ENCODE measurements around the gene HDAC11.
"Not testable (repeated sequence)": the region's sequence is repeated elsewhere in the genome, so short reads cannot be mapped to it uniquely, and the experiment has no call there.

Gene HDAC11

GRCh38 chr3:13470894-13471574, 9.1 kb upstream of the HDAC11 start:
- DNase-seq (ENCODE audit: low spot score) = no peak

- DNase-seq (ENCODE audit: low spot score) = no peak
Observed at GRCh38 chr3:13472286-13472685, 7.8 kb upstream of the HDAC11 start.

GRCh38 chr3:13473020-13473419, 7.1 kb upstream of the HDAC11 start:
- DNase-seq (ENCODE audit: low spot score) = no peak

- no peak for DNase-seq (ENCODE audit: low spot score)
Observed at GRCh38 chr3:13474021-13474420, 6.1 kb upstream of the HDAC11 start.

DNA sequence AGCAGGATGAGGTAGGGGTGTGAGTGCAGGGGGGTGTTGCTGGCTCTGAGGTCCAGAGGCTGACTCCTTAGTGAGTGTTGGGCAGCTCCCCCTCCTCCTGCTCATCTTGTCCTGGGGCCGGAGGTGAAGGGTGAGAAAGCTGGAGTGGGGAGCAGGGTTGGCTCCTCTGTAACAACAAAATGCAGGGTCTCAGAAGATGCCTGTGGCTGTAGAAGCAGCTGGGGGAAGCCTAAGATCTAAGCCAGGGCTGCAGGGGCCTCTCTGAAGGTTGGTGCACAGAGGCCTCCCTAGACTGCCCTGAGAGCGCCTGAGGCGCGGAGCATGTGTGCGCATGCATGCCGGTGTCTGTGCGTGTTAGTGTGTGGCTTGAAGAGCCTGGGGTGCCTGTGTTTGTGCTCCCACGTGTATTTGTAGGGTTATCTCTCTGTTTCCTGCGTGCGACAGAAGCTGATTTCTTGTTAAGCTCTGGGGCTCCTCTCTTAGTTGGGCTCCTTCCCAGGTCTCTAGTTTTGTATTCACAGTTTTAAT, 5.3 kb upstream of the HDAC11 start:
- DNase-seq (ENCODE audit: low spot score) = no peak

DNA sequence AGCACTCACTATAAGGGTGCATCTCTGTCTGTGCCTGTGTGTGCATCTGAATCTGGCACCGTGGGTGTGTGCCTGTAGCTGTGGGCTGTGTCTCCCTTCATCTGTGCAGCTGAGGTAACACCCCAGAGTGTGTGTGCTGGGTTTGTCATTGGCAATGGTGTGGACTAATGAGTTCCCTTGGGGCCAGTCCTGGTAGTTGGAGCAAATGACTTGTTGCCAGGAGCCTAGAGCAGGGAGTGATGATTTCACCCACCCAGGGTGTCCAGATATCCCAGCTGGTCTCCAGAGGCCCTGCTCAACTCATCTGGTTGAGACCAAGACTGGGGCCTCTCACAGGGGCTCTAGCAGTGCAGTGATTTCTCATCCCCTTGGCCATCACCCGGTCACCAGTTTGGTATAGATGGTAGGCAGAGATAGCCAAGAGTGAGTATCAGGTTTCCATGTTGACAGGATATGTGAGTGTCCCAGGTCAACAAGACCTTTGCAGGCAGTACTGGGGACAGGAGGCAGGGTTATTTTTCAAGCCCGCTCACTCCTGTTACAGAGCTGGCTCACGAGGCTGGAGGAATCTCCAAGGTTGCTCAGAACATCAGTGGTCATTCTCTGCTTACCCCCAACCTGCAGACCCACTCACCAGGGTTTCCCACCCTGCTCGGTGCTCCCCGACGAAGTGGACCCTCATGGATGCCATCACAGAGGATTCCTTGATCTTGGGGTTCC, 4.1 kb upstream of the HDAC11 start:
- DNase-seq (ENCODE audit: low spot score) = no peak

- DNase-seq (ENCODE audit: low spot score) = no peak
Observed at GRCh38 chr3:13477943-13478342, 2.2 kb upstream of the HDAC11 start.

DNA sequence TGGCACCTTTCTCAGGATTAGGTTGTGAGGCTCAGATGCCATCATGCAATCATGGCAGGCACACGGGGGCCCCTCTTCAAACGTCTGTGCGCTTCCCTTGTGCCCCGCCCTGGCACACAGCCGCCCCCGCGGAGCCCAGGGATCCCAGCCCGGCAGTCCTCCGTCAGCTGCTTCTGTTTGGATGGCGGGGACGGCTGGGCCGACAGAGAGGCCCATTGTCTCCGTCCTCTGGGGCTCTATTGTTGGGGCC, 849 bp upstream of the HDAC11 start:
- peak; percentile 76 for DNase-seq (ENCODE audit: low spot score)

DNA sequence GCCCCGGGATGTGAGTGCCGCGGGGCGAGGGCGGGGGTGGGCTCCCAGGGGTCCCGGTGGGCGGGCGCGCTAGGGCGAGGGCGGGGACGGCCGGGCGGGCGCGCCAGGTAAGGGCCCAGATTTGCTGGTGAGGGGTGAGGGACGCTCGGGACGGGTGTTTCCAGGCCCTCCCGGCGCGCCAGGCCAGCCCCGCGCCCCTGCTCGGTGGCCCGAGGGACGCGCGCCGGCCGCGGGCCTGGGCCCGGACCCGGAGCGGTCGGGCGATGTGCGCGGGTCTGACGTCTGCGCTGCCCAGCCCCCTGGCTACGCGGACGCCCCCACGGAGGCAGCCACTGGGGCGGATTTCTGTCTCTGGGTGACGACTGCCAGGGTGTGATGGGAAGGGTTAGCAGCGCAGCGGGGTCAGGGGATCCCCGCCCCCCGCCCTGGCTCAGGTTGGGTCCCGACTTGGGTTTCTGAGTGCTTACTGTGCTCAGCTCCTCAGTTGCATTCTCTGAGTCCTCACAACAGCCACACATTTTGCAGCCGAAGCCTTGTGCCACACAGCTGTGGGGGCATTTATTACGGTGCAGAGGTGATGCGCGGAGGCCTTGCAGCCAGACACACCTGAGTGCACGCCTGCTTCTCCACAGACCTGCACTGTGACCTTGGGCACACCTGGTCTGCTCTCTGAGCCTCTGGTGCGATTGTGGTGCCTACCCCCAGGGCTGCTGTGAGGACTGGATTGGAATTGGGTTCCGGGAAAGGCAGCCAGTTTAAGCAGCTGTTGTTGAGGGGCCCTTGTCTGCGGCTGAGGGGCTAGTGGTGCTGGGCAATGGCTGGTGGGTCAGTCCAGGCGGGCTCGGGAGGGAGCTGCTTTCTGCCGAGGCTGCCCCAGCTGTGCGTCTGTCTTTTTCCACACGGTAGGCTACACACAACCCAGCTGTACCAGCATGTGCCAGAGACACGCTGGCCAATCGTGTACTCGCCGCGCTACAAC, 523 bp downstream of the HDAC11 start:
- DNase-seq (ENCODE audit: low spot score) = no peak

DNA sequence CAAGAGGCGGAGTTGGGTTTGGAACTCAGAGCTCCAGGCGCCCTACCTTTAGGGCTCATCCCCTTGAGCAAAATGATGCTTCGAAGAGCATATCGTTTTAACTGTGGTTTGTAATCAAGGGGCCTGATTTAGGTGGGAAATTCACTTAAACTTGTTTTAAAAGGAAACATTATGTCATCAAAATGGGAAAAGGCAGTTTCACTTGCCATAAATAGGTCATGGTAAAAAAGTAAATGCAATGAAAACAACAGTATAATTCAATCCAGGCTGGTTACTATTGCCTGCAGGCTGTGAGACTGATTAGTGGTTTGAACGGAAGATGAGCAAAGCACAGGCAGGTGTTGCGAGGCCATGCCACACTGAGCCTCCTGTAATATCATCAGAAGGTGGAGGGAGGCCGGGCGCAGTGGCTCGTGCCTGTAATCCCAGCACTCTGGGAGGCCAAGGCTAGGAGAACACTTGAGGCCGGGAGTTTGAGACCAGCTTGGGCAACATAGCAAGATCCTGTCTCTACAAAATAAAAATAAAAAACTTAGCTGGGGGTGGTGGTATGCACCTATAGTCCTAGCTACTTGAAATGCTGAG, 2.1 kb downstream of the HDAC11 start:
- no peak for DNase-seq (ENCODE audit: low spot score)

GRCh38 chr3:13483286-13483685, 3.2 kb downstream of the HDAC11 start:
- DNase-seq (ENCODE audit: low spot score) = no peak

GRCh38 chr3:13483988-13484695, 4.0 kb downstream of the HDAC11 start:
- DNase-seq (ENCODE audit: low spot score) = no peak

DNA sequence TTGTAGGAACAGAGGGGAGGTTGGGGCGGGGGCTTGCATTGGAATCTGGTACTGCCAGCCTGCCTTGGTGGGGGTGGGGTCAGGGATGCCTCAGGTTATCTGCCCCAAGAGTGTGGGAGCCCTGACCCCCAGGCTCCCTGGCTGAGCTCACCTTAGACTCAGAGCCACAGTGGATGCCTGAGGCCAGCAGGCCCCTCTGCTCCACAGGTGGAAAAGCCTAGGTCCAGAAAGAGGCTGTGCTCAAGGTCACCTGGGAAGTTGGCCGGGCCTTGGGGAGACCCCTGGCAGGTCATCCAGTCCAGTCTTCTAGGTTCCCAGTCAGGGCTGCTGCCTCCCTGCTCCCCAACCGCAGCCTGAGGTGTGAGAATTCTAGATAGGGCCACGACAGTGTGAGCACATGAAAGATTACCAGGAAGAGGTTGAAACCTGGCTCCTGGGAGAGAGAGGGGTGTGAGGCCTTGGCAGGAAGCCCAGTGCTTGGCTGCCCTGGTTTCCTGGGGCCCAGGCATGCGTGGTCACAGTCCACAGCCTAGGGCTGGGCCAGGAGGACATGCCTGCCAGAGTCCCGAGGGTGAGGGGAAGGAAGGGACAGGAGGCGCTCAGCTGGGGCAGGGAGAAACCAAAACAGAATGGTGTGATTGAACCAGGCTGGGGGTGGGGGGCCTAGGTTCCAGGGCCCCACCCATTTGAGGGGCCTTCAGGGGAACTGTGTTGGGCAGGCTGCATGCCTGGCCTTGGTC, 4.9 kb downstream of the HDAC11 start:
- DNase-seq (ENCODE audit: low spot score) = peak; percentile 59

GRCh38 chr3:13485630-13486562, 5.8 kb downstream of the HDAC11 start:
- DNase-seq (ENCODE audit: low spot score) = not testable (repeated sequence)

GRCh38 chr3:13487403-13487802, 7.3 kb downstream of the HDAC11 start:
- no peak for DNase-seq (ENCODE audit: low spot score)

GRCh38 chr3:13491206-13491974, 11.3 kb downstream of the HDAC11 start:
- DNase-seq (ENCODE audit: low spot score) = no peak

GRCh38 chr3:13492048-13492447, 11.9 kb downstream of the HDAC11 start:
- DNase-seq (ENCODE audit: low spot score) = no peak

GRCh38 chr3:13492976-13493866, 13.1 kb downstream of the HDAC11 start:
- DNase-seq (ENCODE audit: low spot score) = no peak
